GM19455 (cell line): Measurements from ENCODE around the gene TRIM52.
"Not testable (repeated sequence)": the region's sequence is repeated elsewhere in the genome, so short reads cannot be mapped to it uniquely, and the experiment has no call there.

Experiments used
- ATAC-seq: cut with Tn5 transposase; IDR thresholded peaks from one replicate; pipeline ENCODE4 v1.9.1; 2021; ENCODE audit not compliant: unreplicated experiment

TRIM52 gene

GRCh38 chr5:181260720-181261319 is at the start of gene TRIM52:
Gene TRIM52, minus strand, starts transcription at chr5:181261143. Its CDS starts 330 bp downstream, at chr5:181260813.
- ATAC-seq, result peak; percentile 80

GRCh38 chr5:181287331-181287730 is 26.4 kb upstream of the TRIM52 start:
- not testable (repeated sequence) for ATAC-seq

- not testable (repeated sequence) for ATAC-seq
Observed at GRCh38 chr5:181285962-181286705, 25.2 kb upstream of the TRIM52 start.

- ATAC-seq, result not testable (repeated sequence)
Observed at GRCh38 chr5:181283841-181284755, 23.2 kb upstream of the TRIM52 start.

GRCh38 chr5:181283347-181283746 is 22.4 kb upstream of the TRIM52 start:
- ATAC-seq, result no peak

- no peak for ATAC-seq
Observed at GRCh38 chr5:181282874-181283273, 21.9 kb upstream of the TRIM52 start.

- not testable (repeated sequence) for ATAC-seq
Observed at GRCh38 chr5:181282415-181282814, 21.5 kb upstream of the TRIM52 start.

GRCh38 chr5:181281984-181282316 is 21.0 kb upstream of the TRIM52 start:
- ATAC-seq, result no peak

- no peak for ATAC-seq
Observed at GRCh38 chr5:181281077-181281983, 20.4 kb upstream of the TRIM52 start.

GRCh38 chr5:181280251-181280762 is 19.4 kb upstream of the TRIM52 start:
- ATAC-seq, result no peak

- ATAC-seq, result not testable (repeated sequence)
Observed at GRCh38 chr5:181273433-181273744, 12.4 kb upstream of the TRIM52 start.

- ATAC-seq, result no peak
Observed at GRCh38 chr5:181271081-181271480, 10.1 kb upstream of the TRIM52 start.

- ATAC-seq, result not testable (repeated sequence)
Observed at GRCh38 chr5:181267907-181268306, 7.0 kb upstream of the TRIM52 start.

- ATAC-seq, result not testable (repeated sequence)
Observed at GRCh38 chr5:181267291-181267904, 6.5 kb upstream of the TRIM52 start.

- ATAC-seq, result no peak
Observed at GRCh38 chr5:181265092-181265671, 4.2 kb upstream of the TRIM52 start.

- no peak for ATAC-seq
Observed at GRCh38 chr5:181263633-181264032, 2.7 kb upstream of the TRIM52 start.

- peak; percentile 59 for ATAC-seq
Observed at GRCh38 chr5:181261320-181262049, 542 bp upstream of the TRIM52 start.

- peak; percentile 1 for ATAC-seq
Observed at GRCh38 chr5:181259974-181260719, 796 bp downstream of the TRIM52 start.
